ENCODE results near the gene ILRUN. TPM values are rescaled to one million over a fixed set of nuclear protein-coding genes. Genes with fewer than 3 reads are reported as not detected.

ILRUN gene
- total RNA-seq, 1 experiment from 2014 or later = 64.6 TPM

- Histone ChIP-seq H3T11ph (ENCODE audit: low read length) (no peak overlapping the region), H2BK12ac (ENCODE audit: insufficient read length, low read depth, low read length) (no peak overlapping the region), H3K56ac (ENCODE audit: insufficient read length, low read depth, low read length) (no peak overlapping the region), H4K5ac (ENCODE audit: insufficient read length, low read depth, low read length) (no peak overlapping the region), H4K20me1 (ENCODE audit: control insufficient read depth, insufficient read depth, insufficient read length) (no peaks in the 10 kb centered on the region), H3K4ac (ENCODE audit: low read depth, low read length) (no peak overlapping the region), H2BK120ac (ENCODE audit: low read depth, low read length, poor library complexity, severe bottlenecking) (no peak overlapping the region), H3K9ac (ENCODE audit: extremely low read depth, insufficient read length, low read length) (no peak overlapping the region), H3K79me1 (ENCODE audit: insufficient read depth, low read depth, low read length, poor library complexity, severe bottlenecking) (peaks cover 8% of the 10 kb centered on the region), H3K23me2 (ENCODE audit: insufficient read length, low read depth, low read length, poor library complexity, severe bottlenecking) (no peaks in the 10 kb centered on the region), H3K18ac (ENCODE audit: insufficient read length, low read depth, low read length) (no peak overlapping the region), H2BK5ac (ENCODE audit: insufficient read length, low read length) (no peak overlapping the region), H3K27me3 (ENCODE audit: insufficient read depth, low read length) (no peaks in the 10 kb centered on the region), H4K91ac (ENCODE audit: insufficient read length, low read depth, low read length) (no peak overlapping the region), H2AFZ (ENCODE audit: low read length) (no peak overlapping the region), H3K9me3 (ENCODE audit: control insufficient read depth, low read depth, low read length) (no peaks in the 10 kb centered on the region), H2BK20ac (ENCODE audit: low read depth, low read length, poor library complexity, severe bottlenecking) (no peak overlapping the region), H3K4me2 (ENCODE audit: insufficient read depth, insufficient read length, low read length) (no peak overlapping the region), H3K23ac (ENCODE audit: insufficient read length, low read depth, low read length) (no peak overlapping the region), H2AK5ac (ENCODE audit: insufficient read length, low read length) (no peak overlapping the region), H2BK15ac (ENCODE audit: low read depth, low read length) (no peak overlapping the region), H3K4me1 (ENCODE audit: insufficient read depth, low read length) (no peaks in the 10 kb centered on the region), H3K14ac (ENCODE audit: insufficient read depth, low read length) (no peak overlapping the region), H3K79me2 (ENCODE audit: insufficient read depth, low read length) (peaks cover 4% of the 10 kb centered on the region; the same call in 1 of the 2 replicates), H3K27ac (ENCODE audit: insufficient read length, low read depth, low read length) (no peak overlapping the region), H4K8ac (replicated peaks; ENCODE audit: insufficient read length, low read depth, low read length) (no peak overlapping the region)
- WGBS (ENCODE audit: extremely low coverage, insufficient read length, low lambda C conversion rate) = no CpG with 5 or more reads among the region's 2 CpGs
- H3K9me3 Mint-ChIP-seq = no peaks in the 10 kb centered on the region; a peak in 2 of 5 replicates
- DNase-seq = no peak
- peaks cover 5 to 11% (median 11%) of the 10 kb centered on the region in 3 experiments for H3K36me3 Mint-ChIP-seq (ENCODE audit: insufficient read depth in 1 of 3, low read depth in 3 of 3)
- no peak overlapping the region for H3K4me3 Mint-ChIP-seq
- no peak overlapping the region for H3K27ac Mint-ChIP-seq
- no peaks in the 10 kb centered on the region for H3K4me1 Mint-ChIP-seq
- no peaks in the 10 kb centered on the region for H3K27me3 Mint-ChIP-seq (ENCODE audit: low read depth)
- TF ChIP-seq CTCF (conservative IDR thresholded peaks at IDR 0.05) = no peak
Measured at GRCh38 chr6:34684364-34684763, 12.2 kb downstream of the ILRUN start.
